Adrenal gland (tissue), 19 donors: ENCODE measurements around the gene KRTAP4-3. TPM values are rescaled to one million over a fixed set of nuclear protein-coding genes. Genes with fewer than 3 reads are reported as not detected.

Source experiments
- DNase-seq, 7 donors: peaks; one replicate each; pipeline ENCODE4 v3.0.0-alpha.2; 2019 to 2020
- H3K27ac ChIP-seq, 5 donors: fragments of 200-600 bp; sonication (generic) in 4 of 5; 1 replicate in 3 of 5; 2 replicates in 2 of 5; pipeline versions ENCODE4 v1.5.1 to v1.8.0; 2016 to 2020; ENCODE audit warnings: mild to moderate bottlenecking in 1 of 5
- H3K27me3 ChIP-seq: fragments of 200-600 bp; 2 replicates; pipeline ENCODE4 v1.8.0; 2021
- H3K36me3 ChIP-seq, 2 donors: fragments of 200-600 bp; replicated peaks in 1 of 2; 1 replicate in 1 of 2; 2 replicates in 1 of 2; pipeline versions ENCODE4 v1.5.1 to v1.8.0; 2018 to 2022
- H3K4me1 ChIP-seq, 2 donors: fragments of 200-600 bp; replicated peaks in 1 of 2; 1 replicate in 1 of 2; 2 replicates in 1 of 2; pipeline versions ENCODE4 v1.5.1 to v1.8.0; 2018 to 2021
- H3K4me3 ChIP-seq, 4 donors: fragments of 200-600 bp; sonication (generic) in 3 of 4; one replicate each; pipeline ENCODE4 v1.5.1; 2016 to 2018
- H3K9me3 ChIP-seq, 3 donors: fragments of 200-600 bp; sonication (generic) in 1 of 3; replicated peaks in 1 of 3; 1 replicate in 2 of 3; 2 replicates in 1 of 3; pipeline versions ENCODE4 v1.5.1 to v1.8.0; 2016 to 2021
- POLR2A ChIP-seq, 2 donors: fragments of 450-650 bp; IDR thresholded peaks; one replicate each; pipeline ENCODE4 v1.6.1; 2017; ENCODE audit warnings: antibody characterized with exemption in 2 of 2, mild to moderate bottlenecking in 2 of 2, moderate library complexity in 1 of 2
- WGBS, 4 donors: extraction: QIAGEN DNeasy Blood & Tissue Kit in 2 of 4; methylation state at CpG; one replicate each; pipeline versions ENCODE4 v1.1.5 to v1.1.7; 2013 to 2017; 5-methylcytosine and 5-hydroxymethylcytosine counted together
- intact Hi-C, 2 donors: fragments of 100-400 bp; cut with DNase I; formaldehyde crosslinking; loops; one replicate each; pipeline versions ENCODE4 v1.14.1 to v1.15.0; 2022 to 2023
- long read RNA-seq, 10 donors: library from polyadenylated mRNA in 3 of 10; unstranded in 2 of 10; stranded (forward) in 1 of 10; transcript quantifications; one replicate each; pipeline ENCODE4 v2.0.0 and lab custom pipeline, GENCODE V29; 2021 to 2026
- polyA plus RNA-seq, 3 donors: library from polyadenylated mRNA; stranded (reverse); fragments of 200-250 nt in 2 of 3; fragments of 350-450 nt in 1 of 3; fragmentation: Illumina TruSeq in 1 of 3; extraction: RNeasy Lipid Tissue Mini Kit (QIAGEN cat#74804) in 1 of 3; gene quantifications; one replicate each; pipeline ENCODE4 v1.2.3, GENCODE V29; 2013 to 2014
- total RNA-seq, 9 donors: library from RNA; depleted of rRNA in 4 of 9; stranded (reverse); fragments of >200 nt in 4 of 9; fragments of 120-200 nt in 1 of 9; fragmentation: NEBNext Ultra II Directional in 1 of 9; extraction: Animal tissue kit (Norgen Biotek cat#: 25700) in 1 of 9; gene quantifications; one replicate each; pipeline versions ENCODE4 v1.1.0 to v1.2.4, GENCODE V29; 2013 to 2023
- TF ChIP-seq, protein P1 (sequence below), 6 experiments: fragments of 450-650 bp in 4 of 6; fragments of 200-600 bp in 2 of 6; sonication (generic) in 1 of 6; IDR thresholded peaks; 1 replicate in 5 of 6; 2 replicates in 1 of 6; pipeline versions ENCODE4 v1.5.1 to v1.8.0; 2016 to 2021; ENCODE audit warnings: antibody characterized with exemption in 6 of 6, mild to moderate bottlenecking in 2 of 6, moderate library complexity in 1 of 6
- donor health status: healthy with polysubstance abuse.
- donor health status: Bipolar disorder and iron deficiency.
- donor health status: DM: yes; HTN: yes; CAD: no.
- donor health status: DM: no; HTN: no; CAD: no.
- donor health status: DM: no; HTN: no; CAD: no.
- donor health status: DM: yes; HTN: yes; CAD: no.

Gene KRTAP4-3
- total RNA-seq = not detected
- polyA plus RNA-seq = not detected
- long read RNA-seq, donor 1 = 0 reads
- long read RNA-seq, donor 2 = 0 reads
- long read RNA-seq, donor 3 = 0 reads
- long read RNA-seq, donor 4 = 0 reads
- long read RNA-seq, donor 5 = 0 reads
- long read RNA-seq, donor 6 = 0 reads
- long read RNA-seq, donor 7 = 0 reads
- long read RNA-seq, donor 8 = 0 reads
- long read RNA-seq, donor 9 = 0 reads
- long read RNA-seq, donor 10 = 0 reads

DNA sequence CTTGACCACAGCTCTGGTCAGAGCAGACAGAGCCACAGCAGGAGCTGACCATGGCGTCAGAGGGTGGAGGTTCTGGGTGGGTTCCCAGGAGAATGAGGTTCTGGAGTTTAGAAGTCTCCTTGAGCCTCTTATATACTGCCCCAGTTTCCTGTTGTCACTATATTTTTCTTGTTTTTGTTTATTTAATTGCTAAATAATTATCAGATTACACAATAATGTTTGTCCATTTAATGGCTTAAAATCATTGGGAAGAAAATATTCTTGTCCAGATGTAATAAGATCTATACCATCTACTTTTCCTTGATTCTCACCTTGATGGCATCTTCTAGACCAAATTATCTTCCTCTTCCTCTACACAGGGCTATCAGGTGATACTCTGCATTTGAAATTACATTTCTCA is at the start of gene KRTAP4-3:
TSS of gene KRTAP4-3 (minus strand) at position 101 of the 400 bp plus-strand sequence. CDS start at position 52, 49 bp downstream.
- Histone ChIP-seq H3K27ac (no peak within 1 kb of the TSS), H3K9me3 (no peaks in the 10 kb centered on the region), H3K27me3 (no peaks in the 10 kb centered on the region), H3K4me1 (no peaks in the 10 kb centered on the region), H3K36me3 (no peaks in the 10 kb centered on the region), H3K4me3 (no peak within 1 kb of the TSS)
- DNase-seq = no peak
- TF ChIP-seq POLR2A (IDR thresholded peaks at IDR 0.05) = no peak
- TF ChIP-seq, protein P1, sequence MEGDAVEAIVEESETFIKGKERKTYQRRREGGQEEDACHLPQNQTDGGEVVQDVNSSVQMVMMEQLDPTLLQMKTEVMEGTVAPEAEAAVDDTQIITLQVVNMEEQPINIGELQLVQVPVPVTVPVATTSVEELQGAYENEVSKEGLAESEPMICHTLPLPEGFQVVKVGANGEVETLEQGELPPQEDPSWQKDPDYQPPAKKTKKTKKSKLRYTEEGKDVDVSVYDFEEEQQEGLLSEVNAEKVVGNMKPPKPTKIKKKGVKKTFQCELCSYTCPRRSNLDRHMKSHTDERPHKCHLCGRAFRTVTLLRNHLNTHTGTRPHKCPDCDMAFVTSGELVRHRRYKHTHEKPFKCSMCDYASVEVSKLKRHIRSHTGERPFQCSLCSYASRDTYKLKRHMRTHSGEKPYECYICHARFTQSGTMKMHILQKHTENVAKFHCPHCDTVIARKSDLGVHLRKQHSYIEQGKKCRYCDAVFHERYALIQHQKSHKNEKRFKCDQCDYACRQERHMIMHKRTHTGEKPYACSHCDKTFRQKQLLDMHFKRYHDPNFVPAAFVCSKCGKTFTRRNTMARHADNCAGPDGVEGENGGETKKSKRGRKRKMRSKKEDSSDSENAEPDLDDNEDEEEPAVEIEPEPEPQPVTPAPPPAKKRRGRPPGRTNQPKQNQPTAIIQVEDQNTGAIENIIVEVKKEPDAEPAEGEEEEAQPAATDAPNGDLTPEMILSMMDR (IDR thresholded peaks at IDR 0.05) = no peak
- intact Hi-C loops = no loop called here
- WGBS, 4 donors = 54 to 71% (median 60%) methylated on average over 1 of the region's 1 CpG

DNA sequence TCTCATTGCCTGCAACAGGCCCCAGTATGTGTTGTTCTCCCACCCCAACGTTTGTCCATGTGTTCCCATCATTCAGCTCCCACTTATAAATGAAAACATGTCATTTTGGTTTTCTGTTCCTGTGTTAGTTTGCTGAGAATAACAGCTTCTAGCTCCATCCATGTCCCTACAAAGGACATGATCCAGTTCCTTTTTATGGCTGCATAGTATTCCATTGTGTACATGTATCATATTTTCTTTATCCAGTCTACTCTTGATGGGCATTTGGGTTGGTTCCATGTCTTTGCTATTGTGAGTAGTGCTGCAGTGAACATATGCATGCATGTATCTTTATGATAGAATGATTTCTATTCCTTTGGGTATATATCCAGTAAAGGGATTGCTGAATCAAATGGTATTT is 47.7 kb upstream of the KRTAP4-3 start:
- H3K4me1 ChIP-seq = no peaks in the 10 kb centered on the region
- H3K9me3 ChIP-seq = no peaks in the 10 kb centered on the region
- H3K27me3 ChIP-seq = peaks cover 2% of the 10 kb centered on the region
- TF ChIP-seq POLR2A (IDR thresholded peaks at IDR 0.05) = no peak
- TF ChIP-seq, protein P1 (IDR thresholded peaks at IDR 0.05) = no peak
- no peak overlapping the region for H3K4me3 ChIP-seq
- H3K36me3 ChIP-seq = no peaks in the 10 kb centered on the region
- no peak overlapping the region for H3K27ac ChIP-seq
- WGBS, 4 donors = 58 to 87% (median 66%) methylated on average over 1 of the region's 1 CpG
- intact Hi-C loops = no loop called here
- DNase-seq = no peak

DNA sequence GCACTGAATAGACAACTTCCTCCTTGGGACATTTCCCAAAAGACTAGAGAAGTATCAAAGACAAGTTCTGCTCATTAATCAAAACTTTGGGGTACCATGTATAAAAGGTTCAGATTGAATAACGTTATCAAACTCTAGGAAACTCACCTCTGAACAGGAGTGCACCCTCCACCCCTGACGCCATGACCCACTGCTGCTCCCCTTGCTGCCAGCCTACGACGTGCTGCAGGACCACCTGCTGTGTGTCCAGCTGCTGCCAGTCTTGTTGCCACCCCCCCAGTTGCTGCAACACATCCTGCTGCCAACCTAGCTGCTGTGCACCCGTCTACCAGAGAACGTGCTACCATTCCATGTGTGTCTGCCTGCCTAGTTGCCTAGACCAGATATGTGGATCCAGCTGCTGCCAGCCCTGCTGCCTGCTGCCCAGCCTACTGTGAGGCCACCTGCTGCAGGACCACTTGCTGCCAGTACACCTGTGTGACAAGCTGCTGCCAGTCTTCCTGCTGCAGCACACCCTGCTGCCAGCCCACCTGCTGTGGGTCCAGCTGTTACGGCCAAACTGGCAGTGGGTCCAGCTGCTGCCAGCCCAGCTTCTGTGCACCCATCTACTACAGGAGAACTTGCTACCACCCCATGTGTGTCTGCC is 44.6 kb upstream of the KRTAP4-3 start:
- peaks cover 0 to 6% (median 0%) of the 10 kb centered on the region in 3 donors for H3K9me3 ChIP-seq
- 70 to 75% (median 73%) methylated on average over 5 to 7 of the region's 7 CpGs for WGBS, 4 donors
- no peaks in the 10 kb centered on the region for H3K36me3 ChIP-seq
- no peak overlapping the region for H3K4me3 ChIP-seq
- intact Hi-C loops = no loop called here
- TF ChIP-seq, protein P1 (IDR thresholded peaks at IDR 0.05) = no peak
- no peak for TF ChIP-seq POLR2A (IDR thresholded peaks at IDR 0.05)
- H3K27me3 ChIP-seq = peaks cover 11% of the 10 kb centered on the region
- no peaks in the 10 kb centered on the region for H3K4me1 ChIP-seq
- no peak for DNase-seq
- H3K27ac ChIP-seq = no peak overlapping the region

DNA sequence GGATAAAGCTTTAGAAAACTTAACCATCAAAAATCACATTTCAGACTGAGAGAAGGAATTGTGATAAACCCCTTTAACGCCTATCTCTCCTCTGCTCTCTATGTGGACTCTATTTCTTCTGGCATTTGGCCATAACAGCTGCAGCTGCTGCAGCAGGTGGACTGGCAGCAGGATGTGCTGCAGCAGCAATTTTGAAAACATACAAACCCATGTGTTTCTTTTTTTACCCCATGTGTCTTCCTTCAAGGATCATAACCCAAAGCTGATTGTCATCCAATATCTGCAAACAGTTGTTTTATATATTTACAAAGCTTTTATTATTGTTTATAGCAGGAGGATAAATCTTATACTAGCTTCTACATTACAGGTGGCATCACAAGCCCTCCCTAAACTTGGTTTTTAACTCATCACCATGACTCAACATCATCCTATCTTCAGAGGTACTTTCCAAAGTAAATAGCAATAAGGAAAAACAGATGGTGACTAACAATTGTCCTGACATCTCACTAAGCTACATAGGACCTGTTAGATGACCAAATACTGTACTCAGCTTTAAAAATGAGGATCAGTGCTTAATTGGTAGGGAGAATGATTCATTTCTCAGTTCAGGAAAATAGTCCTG is 43.9 kb upstream of the KRTAP4-3 start:
- Histone ChIP-seq H3K36me3 (no peaks in the 10 kb centered on the region), H3K9me3 (peaks cover 0 to 6% (median 0%) of the 10 kb centered on the region in 3 donors), H3K4me1 (no peaks in the 10 kb centered on the region), H3K27me3 (peaks cover 11% of the 10 kb centered on the region), H3K27ac (no peak overlapping the region), H3K4me3 (no peak overlapping the region)
- WGBS, 4 donors = 30 to 51% (median 42%) methylated on average over 1 of the region's 1 CpG
- intact Hi-C loops = no loop called here
- no peak for TF ChIP-seq POLR2A (IDR thresholded peaks at IDR 0.05)
- TF ChIP-seq, protein P1 (IDR thresholded peaks at IDR 0.05) = no peak
- no peak for DNase-seq
